ENCODE data around the gene ODAD4.

DNA sequence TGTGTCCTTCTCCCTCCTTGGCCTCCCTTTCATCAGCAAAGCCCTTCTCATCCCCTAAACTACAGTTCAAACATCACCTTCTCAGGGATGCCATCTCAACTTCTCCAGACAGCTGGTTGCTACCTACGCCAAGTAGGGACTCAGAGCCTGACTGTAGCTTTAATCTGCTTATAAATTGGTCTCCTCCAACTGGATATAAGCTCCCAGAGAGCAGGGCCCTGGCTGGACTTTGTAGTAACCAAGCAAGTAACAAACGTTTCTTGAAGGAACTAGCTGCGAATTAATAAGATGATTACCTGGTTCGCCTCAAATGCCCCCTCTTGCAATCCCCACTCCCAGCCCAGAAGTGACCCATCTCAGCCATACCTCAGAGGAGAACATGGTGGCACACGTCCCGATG lies 47.7 kb upstream of the ODAD4 start:
- TF ChIP-seq, protein P1, sequence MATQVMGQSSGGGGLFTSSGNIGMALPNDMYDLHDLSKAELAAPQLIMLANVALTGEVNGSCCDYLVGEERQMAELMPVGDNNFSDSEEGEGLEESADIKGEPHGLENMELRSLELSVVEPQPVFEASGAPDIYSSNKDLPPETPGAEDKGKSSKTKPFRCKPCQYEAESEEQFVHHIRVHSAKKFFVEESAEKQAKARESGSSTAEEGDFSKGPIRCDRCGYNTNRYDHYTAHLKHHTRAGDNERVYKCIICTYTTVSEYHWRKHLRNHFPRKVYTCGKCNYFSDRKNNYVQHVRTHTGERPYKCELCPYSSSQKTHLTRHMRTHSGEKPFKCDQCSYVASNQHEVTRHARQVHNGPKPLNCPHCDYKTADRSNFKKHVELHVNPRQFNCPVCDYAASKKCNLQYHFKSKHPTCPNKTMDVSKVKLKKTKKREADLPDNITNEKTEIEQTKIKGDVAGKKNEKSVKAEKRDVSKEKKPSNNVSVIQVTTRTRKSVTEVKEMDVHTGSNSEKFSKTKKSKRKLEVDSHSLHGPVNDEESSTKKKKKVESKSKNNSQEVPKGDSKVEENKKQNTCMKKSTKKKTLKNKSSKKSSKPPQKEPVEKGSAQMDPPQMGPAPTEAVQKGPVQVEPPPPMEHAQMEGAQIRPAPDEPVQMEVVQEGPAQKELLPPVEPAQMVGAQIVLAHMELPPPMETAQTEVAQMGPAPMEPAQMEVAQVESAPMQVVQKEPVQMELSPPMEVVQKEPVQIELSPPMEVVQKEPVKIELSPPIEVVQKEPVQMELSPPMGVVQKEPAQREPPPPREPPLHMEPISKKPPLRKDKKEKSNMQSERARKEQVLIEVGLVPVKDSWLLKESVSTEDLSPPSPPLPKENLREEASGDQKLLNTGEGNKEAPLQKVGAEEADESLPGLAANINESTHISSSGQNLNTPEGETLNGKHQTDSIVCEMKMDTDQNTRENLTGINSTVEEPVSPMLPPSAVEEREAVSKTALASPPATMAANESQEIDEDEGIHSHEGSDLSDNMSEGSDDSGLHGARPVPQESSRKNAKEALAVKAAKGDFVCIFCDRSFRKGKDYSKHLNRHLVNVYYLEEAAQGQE (IDR thresholded peaks at IDR 0.05; ENCODE audit: insufficient read depth in 1 of 2, low read depth in 2 of 2, low read length in 1 of 2) = no peak
- TF ChIP-seq POLR2AphosphoS5 (IDR thresholded peaks at IDR 0.05; ENCODE audit: low read depth, low read length) = no peak
- TF ChIP-seq, protein P2, sequence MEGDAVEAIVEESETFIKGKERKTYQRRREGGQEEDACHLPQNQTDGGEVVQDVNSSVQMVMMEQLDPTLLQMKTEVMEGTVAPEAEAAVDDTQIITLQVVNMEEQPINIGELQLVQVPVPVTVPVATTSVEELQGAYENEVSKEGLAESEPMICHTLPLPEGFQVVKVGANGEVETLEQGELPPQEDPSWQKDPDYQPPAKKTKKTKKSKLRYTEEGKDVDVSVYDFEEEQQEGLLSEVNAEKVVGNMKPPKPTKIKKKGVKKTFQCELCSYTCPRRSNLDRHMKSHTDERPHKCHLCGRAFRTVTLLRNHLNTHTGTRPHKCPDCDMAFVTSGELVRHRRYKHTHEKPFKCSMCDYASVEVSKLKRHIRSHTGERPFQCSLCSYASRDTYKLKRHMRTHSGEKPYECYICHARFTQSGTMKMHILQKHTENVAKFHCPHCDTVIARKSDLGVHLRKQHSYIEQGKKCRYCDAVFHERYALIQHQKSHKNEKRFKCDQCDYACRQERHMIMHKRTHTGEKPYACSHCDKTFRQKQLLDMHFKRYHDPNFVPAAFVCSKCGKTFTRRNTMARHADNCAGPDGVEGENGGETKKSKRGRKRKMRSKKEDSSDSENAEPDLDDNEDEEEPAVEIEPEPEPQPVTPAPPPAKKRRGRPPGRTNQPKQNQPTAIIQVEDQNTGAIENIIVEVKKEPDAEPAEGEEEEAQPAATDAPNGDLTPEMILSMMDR (IDR thresholded peaks at IDR 0.05) = no peak

Measured in Panc1 (cell line).